Adipocyte (in vitro differentiated cells): ENCODE results near the gene XPR1.

Experiments used
- DNase-seq: peaks from one replicate; pipeline ENCODE4 v3.0.0-alpha.2; 2015; ENCODE audit warnings: low read depth
- H3K27me3 ChIP-seq: replicated peaks from 2 replicates; pipeline ENCODE4 v1.7.0; 2013; ENCODE audit warnings: mild to moderate bottlenecking, low read length, moderate library complexity; ENCODE audit not compliant: control insufficient read depth, insufficient read depth
- H3K36me3 ChIP-seq: 2 replicates; pipeline ENCODE4 v1.7.0; 2013; ENCODE audit warnings: low read length, mild to moderate bottlenecking, moderate library complexity; ENCODE audit not compliant: control insufficient read depth, insufficient read depth, severe bottlenecking
- H3K4me1 ChIP-seq: 2 replicates; pipeline ENCODE4 v1.7.0; 2013; ENCODE audit warnings: mild to moderate bottlenecking, low read length, moderate library complexity; ENCODE audit not compliant: control insufficient read depth, insufficient read depth
- H3K4me3 ChIP-seq: 2 replicates; pipeline ENCODE4 v1.7.0; 2013; ENCODE audit warnings: mild to moderate bottlenecking, low read length, moderate library complexity
- H3K9ac ChIP-seq: 2 replicates; pipeline ENCODE4 v1.7.0; 2013; ENCODE audit warnings: mild to moderate bottlenecking, low read length, moderate library complexity
- H3K9me3 ChIP-seq: 2 replicates; pipeline ENCODE4 v1.7.0; 2013; ENCODE audit warnings: mild to moderate bottlenecking, low read length, moderate library complexity; ENCODE audit not compliant: control insufficient read depth

XPR1 gene

DNA sequence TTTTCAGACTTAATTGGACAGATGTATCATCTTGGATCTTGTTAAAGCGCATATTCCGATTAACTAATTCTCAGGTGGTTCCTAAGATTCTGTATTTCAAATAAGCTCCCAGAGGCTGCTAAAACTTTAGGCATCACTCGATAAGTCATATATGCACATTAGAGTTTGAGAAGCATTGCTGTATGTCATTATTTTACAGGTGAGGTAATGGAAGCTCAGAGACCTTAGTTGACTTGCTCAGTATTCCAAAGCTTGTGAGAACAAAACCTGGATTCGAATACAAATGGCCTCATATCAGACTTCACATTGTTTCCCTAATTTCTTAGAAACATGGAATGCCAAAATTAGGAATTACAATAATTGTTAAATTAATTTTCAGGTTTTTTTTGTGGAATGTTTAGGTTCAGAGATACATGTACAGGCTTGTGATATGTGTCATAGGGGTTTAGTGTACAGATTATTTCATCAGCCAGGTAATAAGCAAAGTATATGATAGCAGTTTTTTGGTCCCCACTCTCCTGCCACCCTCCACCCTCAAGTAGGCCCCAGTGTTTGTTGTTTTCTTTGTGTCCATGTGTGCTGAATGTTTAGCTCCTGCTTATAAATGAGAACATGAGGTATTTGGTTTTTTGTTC lies 96.8 kb downstream of the XPR1 start:
- Histone ChIP-seq H3K27me3 (no peaks in the 10 kb centered on the region), H3K9ac (no peak overlapping the region), H3K36me3 (no peaks in the 10 kb centered on the region), H3K4me3 (no peak overlapping the region), H3K9me3 (peaks cover 9% of the 10 kb centered on the region), H3K4me1 (no peaks in the 10 kb centered on the region)
- no peak for DNase-seq

DNA sequence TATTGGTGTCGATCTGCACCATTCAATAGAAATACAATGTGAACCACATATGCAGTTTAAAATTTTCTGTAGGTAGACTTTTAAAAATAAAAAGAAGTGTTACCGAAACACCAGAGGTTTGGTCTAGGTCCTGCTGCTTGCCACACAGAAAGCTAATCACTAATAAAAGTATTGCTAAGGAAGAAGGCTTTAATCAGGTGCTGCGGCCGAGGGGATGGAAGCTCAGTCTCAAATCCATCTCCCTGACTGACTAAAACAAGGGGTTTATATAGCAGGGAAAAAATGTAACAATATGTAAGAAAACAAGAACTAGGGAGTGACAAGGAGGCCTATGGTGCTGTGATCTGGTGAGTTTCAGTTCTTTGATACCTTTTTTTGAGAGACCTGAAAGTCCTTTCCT lies 99.3 kb downstream of the XPR1 start:
- Histone ChIP-seq H3K4me1 (no peaks in the 10 kb centered on the region), H3K9me3 (peaks cover 20% of the 10 kb centered on the region), H3K27me3 (no peaks in the 10 kb centered on the region), H3K36me3 (no peaks in the 10 kb centered on the region), H3K4me3 (no peak overlapping the region), H3K9ac (no peak overlapping the region)
- no peak for DNase-seq

GRCh38 chr1:180732866-180733265 lies 101.0 kb downstream of the XPR1 start:
- Histone ChIP-seq H3K4me1 (no peaks in the 10 kb centered on the region), H3K9me3 (peaks cover 20% of the 10 kb centered on the region), H3K4me3 (no peak overlapping the region), H3K36me3 (no peaks in the 10 kb centered on the region), H3K9ac (no peak overlapping the region), H3K27me3 (no peaks in the 10 kb centered on the region)
- no peak for DNase-seq

DNA sequence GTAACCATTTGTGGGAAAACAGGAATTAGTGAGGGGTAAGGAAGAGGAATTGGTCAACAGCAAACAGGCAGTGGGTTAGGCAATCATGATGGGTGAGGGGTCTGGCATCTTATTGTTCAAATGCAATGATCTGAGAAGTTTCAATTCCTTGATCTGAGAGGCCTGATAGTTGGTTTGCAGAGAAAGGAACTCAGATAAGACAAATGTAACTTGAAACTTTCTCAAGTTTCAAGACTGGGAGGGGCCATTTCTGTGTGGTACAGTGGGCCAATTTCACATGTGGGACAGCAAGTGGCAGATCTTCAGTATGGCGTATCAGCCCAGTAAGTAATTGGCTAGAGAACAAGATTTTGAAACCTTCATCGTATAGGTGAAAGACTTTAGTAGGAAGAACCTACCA lies 102.5 kb downstream of the XPR1 start:
- DNase-seq: no peak
- no peak overlapping the region for H3K9ac ChIP-seq
- peaks cover 20% of the 10 kb centered on the region for H3K9me3 ChIP-seq
- no peaks in the 10 kb centered on the region for H3K36me3 ChIP-seq
- no peaks in the 10 kb centered on the region for H3K27me3 ChIP-seq
- no peaks in the 10 kb centered on the region for H3K4me1 ChIP-seq
- no peak overlapping the region for H3K4me3 ChIP-seq

DNA sequence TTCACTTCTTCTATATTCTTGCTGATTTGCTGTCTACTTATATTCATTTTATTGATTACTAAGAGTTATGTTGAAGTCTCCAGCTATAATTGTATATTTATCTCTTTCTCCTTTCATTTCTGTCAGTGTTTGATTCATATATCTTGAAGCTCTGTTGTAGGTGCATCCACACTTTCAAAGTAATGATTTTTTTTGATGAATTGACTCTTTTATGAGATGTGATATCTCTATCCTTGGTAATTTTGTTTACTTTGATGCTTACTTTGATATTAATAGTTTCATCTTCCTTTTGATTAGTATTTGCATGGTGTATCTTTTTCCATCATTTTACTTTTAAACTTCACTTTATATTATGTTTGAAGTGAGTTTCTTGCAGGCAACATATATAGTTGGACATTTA lies 110.8 kb downstream of the XPR1 start:
- no peaks in the 10 kb centered on the region for H3K27me3 ChIP-seq
- H3K4me1 ChIP-seq: no peaks in the 10 kb centered on the region

DNA sequence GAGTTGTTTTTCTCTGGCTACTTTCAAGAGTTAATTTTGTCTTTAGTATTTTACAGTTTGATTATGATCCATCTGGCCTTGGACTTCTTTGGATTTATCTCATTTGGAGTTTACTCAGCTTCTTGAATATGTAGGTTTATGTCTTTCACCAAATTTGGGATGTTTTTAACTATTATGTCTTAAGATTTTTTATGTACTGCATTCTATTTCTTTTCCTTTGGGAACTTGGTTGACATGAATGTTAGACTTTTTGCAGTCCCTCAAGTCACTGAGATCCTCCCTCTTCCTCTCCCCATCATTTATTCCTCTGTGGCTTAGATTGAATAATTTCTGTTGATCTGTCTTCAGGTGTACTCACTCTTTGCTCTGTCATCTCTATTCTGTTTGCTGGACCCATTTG lies 112.0 kb downstream of the XPR1 start:
- Histone ChIP-seq H3K4me3 (no peak overlapping the region), H3K9me3 (peaks cover 16% of the 10 kb centered on the region), H3K27me3 (no peaks in the 10 kb centered on the region), H3K9ac (no peak overlapping the region), H3K36me3 (no peaks in the 10 kb centered on the region), H3K4me1 (no peaks in the 10 kb centered on the region)
- DNase-seq: no peak

More for the DNA sequence above, 110.8 kb downstream of the XPR1 start:
- Histone ChIP-seq H3K9me3 (peaks cover 16% of the 10 kb centered on the region), H3K36me3 (no peaks in the 10 kb centered on the region), H3K4me3 (no peak overlapping the region), H3K9ac (no peak overlapping the region)
- DNase-seq: no peak

DNA sequence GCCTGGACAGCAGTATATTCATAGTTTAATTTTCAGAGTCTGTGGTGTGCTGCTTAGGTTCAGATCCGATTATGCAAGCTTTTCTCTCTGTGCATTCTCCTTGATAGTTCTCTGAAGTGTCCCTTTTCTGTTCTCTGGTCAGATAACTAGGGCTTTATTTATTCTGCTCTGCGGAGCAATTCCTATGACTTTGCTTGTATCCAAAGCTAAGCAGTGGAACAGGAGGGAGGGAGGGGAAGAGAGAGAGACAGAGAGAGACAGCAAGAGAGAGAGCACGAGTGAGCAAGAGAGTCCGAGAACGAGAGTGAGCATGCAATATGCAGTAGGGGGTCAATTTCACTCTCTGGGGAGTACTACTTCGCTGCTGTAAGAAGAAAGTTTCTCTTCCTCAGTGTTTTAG lies 113.3 kb downstream of the XPR1 start:
- H3K9me3 ChIP-seq: peaks cover 16% of the 10 kb centered on the region
- no peaks in the 10 kb centered on the region for H3K27me3 ChIP-seq
- no peak for DNase-seq
- H3K36me3 ChIP-seq: no peaks in the 10 kb centered on the region
- no peak overlapping the region for H3K4me3 ChIP-seq
- H3K4me1 ChIP-seq: no peaks in the 10 kb centered on the region
- no peak overlapping the region for H3K9ac ChIP-seq

GRCh38 chr1:180751921-180752320 lies 120.1 kb downstream of the XPR1 start:
- H3K36me3 ChIP-seq: no peaks in the 10 kb centered on the region
- no peaks in the 10 kb centered on the region for H3K27me3 ChIP-seq
- no peak overlapping the region for H3K9ac ChIP-seq
- H3K4me3 ChIP-seq: no peak overlapping the region
- no peaks in the 10 kb centered on the region for H3K4me1 ChIP-seq
- DNase-seq: peak; percentile 0
- peaks cover 5% of the 10 kb centered on the region for H3K9me3 ChIP-seq

GRCh38 chr1:180754453-180754852 lies 122.6 kb downstream of the XPR1 start:
- Histone ChIP-seq H3K9ac (no peak overlapping the region), H3K36me3 (no peaks in the 10 kb centered on the region), H3K4me1 (no peaks in the 10 kb centered on the region), H3K9me3 (peaks cover 5% of the 10 kb centered on the region), H3K27me3 (no peaks in the 10 kb centered on the region), H3K4me3 (no peak overlapping the region)
- no peak for DNase-seq

DNA sequence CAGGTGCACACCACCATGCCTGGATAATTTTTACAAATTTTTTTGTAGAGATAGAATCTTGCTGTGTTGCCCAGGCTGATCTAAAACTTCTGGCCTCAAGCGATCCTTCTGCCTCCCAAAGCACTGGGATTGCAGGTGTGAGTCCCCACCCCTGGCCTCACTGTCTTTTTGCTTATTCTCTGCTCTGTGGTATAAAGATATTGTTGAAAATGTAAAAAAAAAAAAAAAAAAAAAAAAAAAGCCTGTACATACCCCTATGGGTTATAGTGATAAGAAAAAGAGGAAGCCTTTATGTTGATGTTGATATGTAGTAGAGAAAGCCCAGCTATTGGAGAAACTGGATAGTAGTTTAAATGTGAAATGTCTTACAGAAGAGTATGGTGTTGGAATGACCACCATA lies 125.8 kb downstream of the XPR1 start:
- no peaks in the 10 kb centered on the region for H3K4me1 ChIP-seq
- no peak overlapping the region for H3K9ac ChIP-seq
- peaks cover 5% of the 10 kb centered on the region for H3K9me3 ChIP-seq
- DNase-seq: no peak
- no peaks in the 10 kb centered on the region for H3K27me3 ChIP-seq
- H3K4me3 ChIP-seq: no peak overlapping the region
- no peaks in the 10 kb centered on the region for H3K36me3 ChIP-seq

GRCh38 chr1:180762796-180763195 lies 131.0 kb downstream of the XPR1 start:
- Histone ChIP-seq H3K9ac (no peak overlapping the region), H3K36me3 (no peaks in the 10 kb centered on the region)

DNA sequence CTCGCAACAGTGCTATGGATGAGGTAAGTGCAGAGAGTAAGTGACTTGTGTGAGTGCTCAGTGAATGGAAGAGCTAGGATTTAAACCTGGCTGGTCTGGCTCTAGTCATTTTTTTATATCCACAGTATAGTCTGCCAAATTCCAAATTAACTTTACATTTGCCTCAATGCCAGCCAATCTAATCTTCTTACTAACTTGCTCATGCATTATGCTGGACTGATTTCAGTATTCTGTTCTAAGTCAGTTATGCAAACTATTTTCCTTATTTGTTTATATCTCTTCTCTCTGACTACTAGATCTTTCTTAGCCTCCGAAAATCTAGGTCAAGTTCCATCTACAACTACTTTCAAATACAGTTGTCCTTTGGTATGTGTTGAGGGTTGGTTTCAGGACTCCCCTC lies 133.3 kb downstream of the XPR1 start:
- peak; percentile 78 for DNase-seq
- Histone ChIP-seq H3K9ac (no peak overlapping the region), H3K27me3 (no peaks in the 10 kb centered on the region), H3K4me3 (no peak overlapping the region), H3K36me3 (no peaks in the 10 kb centered on the region), H3K4me1 (peaks cover 4% of the 10 kb centered on the region), H3K9me3 (no peaks in the 10 kb centered on the region)

More at GRCh38 chr1:180762796-180763195, 131.0 kb downstream of the XPR1 start:
- Histone ChIP-seq H3K27me3 (no peaks in the 10 kb centered on the region), H3K4me3 (no peak overlapping the region), H3K9me3 (no peaks in the 10 kb centered on the region), H3K4me1 (peaks cover 4% of the 10 kb centered on the region)
- no peak for DNase-seq
